Endothelial cell of umbilical vein (primary cell): ENCODE data around the gene SGPL1.

Experiments
- EZH2 ChIP-seq: IDR thresholded peaks from 2 replicates; pipeline ENCODE4 v1.6.1; 2012; ENCODE audit warnings: borderline replicate concordance, low read depth, mild to moderate bottlenecking, moderate library complexity, low read length, inconsistent platforms; ENCODE audit not compliant: severe bottlenecking
- GATA2 ChIP-seq: IDR thresholded peaks from 2 replicates; pipeline ENCODE4 v1.7.0; 2011; ENCODE audit warnings: low read depth, mild to moderate bottlenecking, moderate library complexity, mixed read lengths, low read length; ENCODE audit not compliant: insufficient read length, insufficient read depth
- MYC ChIP-seq: IDR thresholded peaks from one replicate; pipeline ENCODE4 v1.6.1; 2011; ENCODE audit warnings: mild to moderate bottlenecking, low read depth, low read length
- POLR2A ChIP-seq: IDR thresholded peaks from 2 replicates; pipeline ENCODE4 v1.6.1; 2012; ENCODE audit warnings: low read depth, mild to moderate bottlenecking, control low read depth, low read length
- POLR2AphosphoS5 ChIP-seq: IDR thresholded peaks from 2 replicates; pipeline ENCODE4 v1.6.1; 2012; ENCODE audit warnings: low read depth, mild to moderate bottlenecking, control low read depth, low read length, moderate library complexity; ENCODE audit not compliant: insufficient read depth
- TF ChIP-seq, protein P1 (sequence below), 2 donors: IDR thresholded peaks; 1 replicate in 1 of 2; 2 replicates in 1 of 2; pipeline ENCODE4 v1.5.1; 2011; ENCODE audit warnings: low read length in 2 of 2, mild to moderate bottlenecking in 2 of 2, moderate library complexity in 2 of 2, control low read depth in 1 of 2, inconsistent platforms in 1 of 2, low read depth in 1 of 2; ENCODE audit not compliant: insufficient read depth in 1 of 2; ENCODE audit errors: extremely low read depth in 1 of 2
- TF ChIP-seq, protein P2 (sequence below): IDR thresholded peaks from 2 replicates; pipeline ENCODE4 v1.6.1; 2011; ENCODE audit not compliant: insufficient read depth, insufficient read length

DNA sequence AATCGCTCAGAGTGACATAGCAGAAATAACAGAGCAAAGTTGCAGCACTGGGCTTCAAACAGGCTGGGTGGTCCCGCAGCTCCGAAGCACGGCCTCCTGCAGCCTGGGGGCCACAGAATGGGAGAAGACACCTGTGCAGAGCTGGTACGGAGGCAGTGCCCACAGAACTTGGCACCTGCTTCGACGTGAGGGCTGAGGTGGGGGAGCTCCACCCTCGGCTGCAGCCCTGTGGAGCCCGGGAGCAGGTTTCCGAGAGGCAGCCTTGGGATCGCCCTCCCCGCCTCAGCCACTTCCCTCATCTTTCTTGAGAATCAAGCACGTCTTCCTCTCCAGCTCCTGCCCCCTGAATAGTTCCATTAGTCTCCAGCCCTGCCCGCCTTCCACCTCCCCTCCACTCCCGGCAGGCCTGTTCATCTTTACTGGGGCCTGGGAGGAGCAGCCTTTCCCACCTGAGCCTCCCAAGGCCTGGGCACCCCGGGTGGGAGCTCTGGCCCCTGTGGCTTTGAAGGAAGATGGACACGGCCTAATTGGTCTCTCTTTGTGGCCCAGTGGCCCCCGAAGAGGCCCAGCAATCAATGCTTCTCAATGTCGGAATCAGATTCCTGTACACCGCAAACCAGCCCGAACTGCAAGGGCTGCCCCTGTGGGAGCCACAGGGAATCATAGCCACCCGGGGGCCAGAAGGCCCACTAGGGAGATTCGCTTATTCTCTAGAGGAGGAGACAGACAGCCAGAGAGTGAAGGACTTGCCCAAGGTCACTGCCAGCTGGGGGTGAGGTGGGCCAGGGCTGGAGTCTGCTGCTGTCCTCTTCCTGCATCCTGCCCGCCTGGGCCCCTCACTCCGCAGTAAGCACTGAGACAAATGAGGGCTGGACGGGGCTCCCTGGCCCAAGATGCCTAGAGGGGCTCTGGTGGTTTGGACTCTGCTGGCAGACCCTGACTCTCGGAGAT, 89.6 kb downstream of the SGPL1 start:
- TF ChIP-seq, protein P1, sequence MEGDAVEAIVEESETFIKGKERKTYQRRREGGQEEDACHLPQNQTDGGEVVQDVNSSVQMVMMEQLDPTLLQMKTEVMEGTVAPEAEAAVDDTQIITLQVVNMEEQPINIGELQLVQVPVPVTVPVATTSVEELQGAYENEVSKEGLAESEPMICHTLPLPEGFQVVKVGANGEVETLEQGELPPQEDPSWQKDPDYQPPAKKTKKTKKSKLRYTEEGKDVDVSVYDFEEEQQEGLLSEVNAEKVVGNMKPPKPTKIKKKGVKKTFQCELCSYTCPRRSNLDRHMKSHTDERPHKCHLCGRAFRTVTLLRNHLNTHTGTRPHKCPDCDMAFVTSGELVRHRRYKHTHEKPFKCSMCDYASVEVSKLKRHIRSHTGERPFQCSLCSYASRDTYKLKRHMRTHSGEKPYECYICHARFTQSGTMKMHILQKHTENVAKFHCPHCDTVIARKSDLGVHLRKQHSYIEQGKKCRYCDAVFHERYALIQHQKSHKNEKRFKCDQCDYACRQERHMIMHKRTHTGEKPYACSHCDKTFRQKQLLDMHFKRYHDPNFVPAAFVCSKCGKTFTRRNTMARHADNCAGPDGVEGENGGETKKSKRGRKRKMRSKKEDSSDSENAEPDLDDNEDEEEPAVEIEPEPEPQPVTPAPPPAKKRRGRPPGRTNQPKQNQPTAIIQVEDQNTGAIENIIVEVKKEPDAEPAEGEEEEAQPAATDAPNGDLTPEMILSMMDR (IDR thresholded peaks at IDR 0.05; ENCODE audit: extremely low read depth in 1 of 2, insufficient read depth in 1 of 2, low read depth in 1 of 2, low read length in 2 of 2), result no peak
- no peak for TF ChIP-seq POLR2AphosphoS5
- no peak for TF ChIP-seq POLR2A
- no peak for TF ChIP-seq MYC
- TF ChIP-seq, protein P2, sequence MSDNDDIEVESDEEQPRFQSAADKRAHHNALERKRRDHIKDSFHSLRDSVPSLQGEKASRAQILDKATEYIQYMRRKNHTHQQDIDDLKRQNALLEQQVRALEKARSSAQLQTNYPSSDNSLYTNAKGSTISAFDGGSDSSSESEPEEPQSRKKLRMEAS, result no peak
- TF ChIP-seq GATA2, result no peak
- no peak for TF ChIP-seq EZH2
